ENCODE measurements around the gene SOX18. TPM values are rescaled to one million over a fixed set of nuclear protein-coding genes. Genes with fewer than 3 reads are reported as not detected.

Gene SOX18
- total and polyA plus RNA-seq, 2 of the 13 experiments (the other 11 are each of a cell fraction or from before 2014, with no cell fraction given): 1.6 to 1.9 TPM

- peak; percentile 44 for TF ChIP-seq NFYC (CRISPR knock-in tag; IDR thresholded peaks at IDR 0.05)
- TF ChIP-seq POLR2AphosphoS5 (IDR thresholded peaks at IDR 0.05; ENCODE audit: low read depth, low read length): no peak; the same call in 1 of the 2 replicates
- peak; percentile 93 for TF ChIP-seq MYC (CRISPR knock-in tag; IDR thresholded peaks at IDR 0.05; ENCODE audit: borderline replicate concordance)
- TF ChIP-seq, protein P1, sequence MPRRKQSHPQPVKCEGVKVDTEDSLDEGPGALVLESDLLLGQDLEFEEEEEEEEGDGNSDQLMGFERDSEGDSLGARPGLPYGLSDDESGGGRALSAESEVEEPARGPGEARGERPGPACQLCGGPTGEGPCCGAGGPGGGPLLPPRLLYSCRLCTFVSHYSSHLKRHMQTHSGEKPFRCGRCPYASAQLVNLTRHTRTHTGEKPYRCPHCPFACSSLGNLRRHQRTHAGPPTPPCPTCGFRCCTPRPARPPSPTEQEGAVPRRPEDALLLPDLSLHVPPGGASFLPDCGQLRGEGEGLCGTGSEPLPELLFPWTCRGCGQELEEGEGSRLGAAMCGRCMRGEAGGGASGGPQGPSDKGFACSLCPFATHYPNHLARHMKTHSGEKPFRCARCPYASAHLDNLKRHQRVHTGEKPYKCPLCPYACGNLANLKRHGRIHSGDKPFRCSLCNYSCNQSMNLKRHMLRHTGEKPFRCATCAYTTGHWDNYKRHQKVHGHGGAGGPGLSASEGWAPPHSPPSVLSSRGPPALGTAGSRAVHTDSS (CRISPR knock-in tag; conservative IDR thresholded peaks at IDR 0.05): 0 out of 2 replicates have a peak, but pooled peaks have one; percentile 58
- peak; percentile 94; the same call in 1 of the 2 replicates for TF ChIP-seq CEBPB (IDR thresholded peaks at IDR 0.05; ENCODE audit: borderline replicate concordance, low read depth, low read length)
- TF ChIP-seq U2AF2 (IDR thresholded peaks at IDR 0.05; ENCODE audit: low read depth, low read length): peak; percentile 55; the same call in 1 of the 2 replicates
- TF ChIP-seq, protein P2, sequence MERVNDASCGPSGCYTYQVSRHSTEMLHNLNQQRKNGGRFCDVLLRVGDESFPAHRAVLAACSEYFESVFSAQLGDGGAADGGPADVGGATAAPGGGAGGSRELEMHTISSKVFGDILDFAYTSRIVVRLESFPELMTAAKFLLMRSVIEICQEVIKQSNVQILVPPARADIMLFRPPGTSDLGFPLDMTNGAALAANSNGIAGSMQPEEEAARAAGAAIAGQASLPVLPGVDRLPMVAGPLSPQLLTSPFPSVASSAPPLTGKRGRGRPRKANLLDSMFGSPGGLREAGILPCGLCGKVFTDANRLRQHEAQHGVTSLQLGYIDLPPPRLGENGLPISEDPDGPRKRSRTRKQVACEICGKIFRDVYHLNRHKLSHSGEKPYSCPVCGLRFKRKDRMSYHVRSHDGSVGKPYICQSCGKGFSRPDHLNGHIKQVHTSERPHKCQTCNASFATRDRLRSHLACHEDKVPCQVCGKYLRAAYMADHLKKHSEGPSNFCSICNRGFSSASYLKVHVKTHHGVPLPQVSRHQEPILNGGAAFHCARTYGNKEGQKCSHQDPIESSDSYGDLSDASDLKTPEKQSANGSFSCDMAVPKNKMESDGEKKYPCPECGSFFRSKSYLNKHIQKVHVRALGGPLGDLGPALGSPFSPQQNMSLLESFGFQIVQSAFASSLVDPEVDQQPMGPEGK (CRISPR knock-in tag; IDR thresholded peaks at IDR 0.05): peak; percentile 99
- 0 out of 2 replicates have a peak, but pooled peaks have one; percentile 6 for TF ChIP-seq SP4 (CRISPR knock-in tag; IDR thresholded peaks at IDR 0.05)
- peak; percentile 78 for TF ChIP-seq CBX5 (CRISPR knock-in tag; IDR thresholded peaks at IDR 0.05; ENCODE audit: borderline replicate concordance)
- 0 out of 2 replicates have a peak, but pooled peaks have one; percentile 30 for TF ChIP-seq ZSCAN12 (CRISPR knock-in tag; IDR thresholded peaks at IDR 0.05)
- no peak for TF ChIP-seq MXI1 (IDR thresholded peaks at IDR 0.05; ENCODE audit: borderline replicate concordance, low read depth, low read length)
- TF ChIP-seq ZNF251 (CRISPR knock-in tag; IDR thresholded peaks at IDR 0.05): 0 out of 2 replicates have a peak, but pooled peaks have one; percentile 75
- TF ChIP-seq, protein P3, sequence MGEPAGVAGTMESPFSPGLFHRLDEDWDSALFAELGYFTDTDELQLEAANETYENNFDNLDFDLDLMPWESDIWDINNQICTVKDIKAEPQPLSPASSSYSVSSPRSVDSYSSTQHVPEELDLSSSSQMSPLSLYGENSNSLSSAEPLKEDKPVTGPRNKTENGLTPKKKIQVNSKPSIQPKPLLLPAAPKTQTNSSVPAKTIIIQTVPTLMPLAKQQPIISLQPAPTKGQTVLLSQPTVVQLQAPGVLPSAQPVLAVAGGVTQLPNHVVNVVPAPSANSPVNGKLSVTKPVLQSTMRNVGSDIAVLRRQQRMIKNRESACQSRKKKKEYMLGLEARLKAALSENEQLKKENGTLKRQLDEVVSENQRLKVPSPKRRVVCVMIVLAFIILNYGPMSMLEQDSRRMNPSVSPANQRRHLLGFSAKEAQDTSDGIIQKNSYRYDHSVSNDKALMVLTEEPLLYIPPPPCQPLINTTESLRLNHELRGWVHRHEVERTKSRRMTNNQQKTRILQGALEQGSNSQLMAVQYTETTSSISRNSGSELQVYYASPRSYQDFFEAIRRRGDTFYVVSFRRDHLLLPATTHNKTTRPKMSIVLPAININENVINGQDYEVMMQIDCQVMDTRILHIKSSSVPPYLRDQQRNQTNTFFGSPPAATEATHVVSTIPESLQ (CRISPR knock-in tag; conservative IDR thresholded peaks at IDR 0.05): no peak
- TF ChIP-seq, protein P4, sequence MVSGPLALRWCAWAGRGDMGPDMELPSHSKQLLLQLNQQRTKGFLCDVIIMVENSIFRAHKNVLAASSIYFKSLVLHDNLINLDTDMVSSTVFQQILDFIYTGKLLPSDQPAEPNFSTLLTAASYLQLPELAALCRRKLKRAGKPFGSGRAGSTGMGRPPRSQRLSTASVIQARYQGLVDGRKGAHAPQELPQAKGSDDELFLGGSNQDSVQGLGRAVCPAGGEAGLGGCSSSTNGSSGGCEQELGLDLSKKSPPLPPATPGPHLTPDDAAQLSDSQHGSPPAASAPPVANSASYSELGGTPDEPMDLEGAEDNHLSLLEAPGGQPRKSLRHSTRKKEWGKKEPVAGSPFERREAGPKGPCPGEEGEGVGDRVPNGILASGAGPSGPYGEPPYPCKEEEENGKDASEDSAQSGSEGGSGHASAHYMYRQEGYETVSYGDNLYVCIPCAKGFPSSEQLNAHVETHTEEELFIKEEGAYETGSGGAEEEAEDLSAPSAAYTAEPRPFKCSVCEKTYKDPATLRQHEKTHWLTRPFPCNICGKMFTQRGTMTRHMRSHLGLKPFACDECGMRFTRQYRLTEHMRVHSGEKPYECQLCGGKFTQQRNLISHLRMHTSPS (CRISPR knock-in tag; IDR thresholded peaks at IDR 0.05; ENCODE audit: low read depth): peak; percentile 55; the same call in 1 of the 2 replicates
- TF ChIP-seq RBM39 (IDR thresholded peaks at IDR 0.05; ENCODE audit: low read depth, low read length, poor library complexity, severe bottlenecking): no peak
- TF ChIP-seq ZNF563 (CRISPR knock-in tag; IDR thresholded peaks at IDR 0.05): peak; percentile 58; the same call in 1 of the 2 replicates
- TF ChIP-seq TCF12 (IDR thresholded peaks at IDR 0.05): no peak
- TF ChIP-seq TCF12 (CRISPR knock-in tag; IDR thresholded peaks at IDR 0.05): 0 out of 2 replicates have a peak, but pooled peaks have one; percentile 19
- TF ChIP-seq ZNF782 (CRISPR knock-in tag; IDR thresholded peaks at IDR 0.05; ENCODE audit: borderline replicate concordance): peak; percentile 87; the same call in 1 of the 2 replicates
- peak; percentile 80; the same call in 1 of the 2 replicates for TF ChIP-seq RELA (CRISPR knock-in tag; IDR thresholded peaks at IDR 0.05)
- TF ChIP-seq ZNF615 (CRISPR knock-in tag; IDR thresholded peaks at IDR 0.05; ENCODE audit: borderline replicate concordance): 0 out of 2 replicates have a peak, but pooled peaks have one; percentile 77
Measured at GRCh38 chr20:64041040-64041780, 8.2 kb downstream of the SOX18 start (continued).

Measured in HepG2 (cell line).